ENCODE results near the gene HNF4A.

The HNF4A gene

DNA sequence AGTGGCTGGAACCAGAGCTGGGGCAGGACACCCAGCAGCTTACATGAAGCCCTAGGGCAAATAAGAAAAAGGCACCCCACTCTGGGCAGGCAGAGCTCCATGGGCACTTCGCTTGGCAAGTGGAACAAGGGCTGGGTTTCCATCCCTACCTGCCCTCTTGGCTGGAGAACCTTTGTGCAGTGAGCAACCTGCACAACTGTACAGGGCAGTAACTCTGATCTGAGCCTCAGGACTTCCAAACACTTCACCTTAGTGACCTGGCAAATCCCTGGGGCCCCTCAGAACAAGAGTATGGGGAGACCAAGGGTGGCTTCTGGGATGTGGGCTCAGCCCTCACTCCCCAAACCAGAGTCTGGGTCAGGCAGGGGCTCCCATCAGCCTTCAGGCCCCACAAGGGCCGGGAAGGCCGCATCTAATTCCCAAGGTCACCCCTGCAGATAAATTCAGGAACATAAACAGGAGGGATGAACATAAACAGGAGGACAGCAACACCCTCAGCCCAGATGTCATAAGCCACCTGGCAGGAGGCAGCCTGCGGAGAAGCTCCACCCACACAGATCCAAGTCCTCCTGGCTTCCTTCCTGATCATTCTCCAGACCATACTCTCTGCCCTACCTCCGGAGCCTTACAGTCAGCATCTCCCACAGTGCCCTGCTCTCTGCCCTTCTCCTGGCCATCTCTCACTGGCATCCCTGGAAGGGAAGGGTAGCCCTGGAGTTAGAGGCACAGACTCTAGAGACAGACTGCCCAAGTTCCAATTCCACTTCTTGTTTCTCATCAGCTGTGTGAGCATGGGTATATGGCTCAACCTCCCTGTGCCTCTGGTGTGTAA lies 37.5 kb downstream of the HNF4A start:
- H3K9me3 Mint-ChIP-seq: no peaks in the 10 kb centered on the region
- no peak overlapping the region for H3K27ac Mint-ChIP-seq
- no peak for DNase-seq
- H3K27me3 Mint-ChIP-seq: peaks cover 16% of the 10 kb centered on the region
- peaks cover 5% of the 10 kb centered on the region for H3K4me1 Mint-ChIP-seq (ENCODE audit: low read depth)
- H3K4me3 Mint-ChIP-seq: no peak overlapping the region
- no peaks in the 10 kb centered on the region for H3K36me3 Mint-ChIP-seq (ENCODE audit: low read depth)

DNA sequence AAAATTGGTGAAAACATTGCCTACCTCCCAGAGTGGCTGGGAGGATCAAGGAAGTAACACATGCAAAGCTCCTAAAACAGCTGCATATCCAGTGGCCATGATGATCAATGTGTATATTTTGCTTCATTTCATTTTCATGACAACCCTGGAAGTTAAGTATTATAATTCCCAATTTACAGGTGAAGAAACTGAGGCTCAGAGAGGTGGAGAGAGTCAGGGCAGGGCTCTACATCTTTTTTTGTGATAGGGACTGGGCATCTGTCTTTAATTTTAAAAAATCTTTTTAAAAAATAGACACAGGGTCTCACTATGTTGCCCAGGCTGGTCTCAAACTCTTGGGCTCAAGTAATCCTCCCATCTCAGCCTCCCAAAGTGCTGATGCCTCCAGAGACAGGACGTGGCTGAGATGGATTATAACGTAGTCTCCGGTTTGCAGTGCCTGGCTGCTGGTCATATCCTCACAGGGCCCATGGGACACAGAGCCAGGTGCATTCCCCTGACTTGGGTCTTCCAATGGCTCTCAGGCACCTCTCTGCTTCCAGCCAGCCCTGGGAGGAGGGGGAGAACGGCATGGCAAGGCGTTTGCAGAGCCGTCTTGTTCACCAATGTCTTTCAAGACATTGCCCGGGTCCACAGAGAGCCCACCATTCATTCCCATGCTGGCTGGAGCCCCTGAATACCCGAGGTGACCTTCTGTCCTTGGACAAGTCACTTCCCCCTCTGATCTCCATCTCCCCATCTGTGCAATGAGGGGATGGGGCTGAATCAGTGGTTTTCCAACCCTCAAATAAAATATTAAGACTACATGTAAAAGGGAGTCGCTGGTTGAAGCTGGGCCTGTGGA lies 38.3 kb downstream of the HNF4A start:
- peaks cover 11% of the 10 kb centered on the region for H3K27me3 Mint-ChIP-seq
- no peak overlapping the region for H3K27ac Mint-ChIP-seq
- H3K4me1 Mint-ChIP-seq (ENCODE audit: low read depth): peaks cover under 1% of the 10 kb centered on the region
- H3K36me3 Mint-ChIP-seq (ENCODE audit: low read depth): no peaks in the 10 kb centered on the region
- H3K4me3 Mint-ChIP-seq: no peak overlapping the region
- no peak for DNase-seq
- no peaks in the 10 kb centered on the region for H3K9me3 Mint-ChIP-seq

GRCh38 chr20:44394452-44394701 lies 38.9 kb downstream of the HNF4A start:
- H3K27ac Mint-ChIP-seq: no peak overlapping the region
- no peaks in the 10 kb centered on the region for H3K36me3 Mint-ChIP-seq (ENCODE audit: low read depth)
- no peaks in the 10 kb centered on the region for H3K9me3 Mint-ChIP-seq
- peaks cover 6% of the 10 kb centered on the region for H3K27me3 Mint-ChIP-seq
- H3K4me3 Mint-ChIP-seq: no peak overlapping the region
- H3K4me1 Mint-ChIP-seq (ENCODE audit: low read depth): no peaks in the 10 kb centered on the region
- DNase-seq: no peak

GRCh38 chr20:44394702-44395460 lies 39.4 kb downstream of the HNF4A start:
- H3K4me1 Mint-ChIP-seq (ENCODE audit: low read depth): no peaks in the 10 kb centered on the region
- no peak overlapping the region for H3K27ac Mint-ChIP-seq
- H3K9me3 Mint-ChIP-seq: no peaks in the 10 kb centered on the region
- no peaks in the 10 kb centered on the region for H3K36me3 Mint-ChIP-seq (ENCODE audit: low read depth)
- no peak overlapping the region for H3K4me3 Mint-ChIP-seq
- peaks cover 1% of the 10 kb centered on the region for H3K27me3 Mint-ChIP-seq
- DNase-seq: no peak

DNA sequence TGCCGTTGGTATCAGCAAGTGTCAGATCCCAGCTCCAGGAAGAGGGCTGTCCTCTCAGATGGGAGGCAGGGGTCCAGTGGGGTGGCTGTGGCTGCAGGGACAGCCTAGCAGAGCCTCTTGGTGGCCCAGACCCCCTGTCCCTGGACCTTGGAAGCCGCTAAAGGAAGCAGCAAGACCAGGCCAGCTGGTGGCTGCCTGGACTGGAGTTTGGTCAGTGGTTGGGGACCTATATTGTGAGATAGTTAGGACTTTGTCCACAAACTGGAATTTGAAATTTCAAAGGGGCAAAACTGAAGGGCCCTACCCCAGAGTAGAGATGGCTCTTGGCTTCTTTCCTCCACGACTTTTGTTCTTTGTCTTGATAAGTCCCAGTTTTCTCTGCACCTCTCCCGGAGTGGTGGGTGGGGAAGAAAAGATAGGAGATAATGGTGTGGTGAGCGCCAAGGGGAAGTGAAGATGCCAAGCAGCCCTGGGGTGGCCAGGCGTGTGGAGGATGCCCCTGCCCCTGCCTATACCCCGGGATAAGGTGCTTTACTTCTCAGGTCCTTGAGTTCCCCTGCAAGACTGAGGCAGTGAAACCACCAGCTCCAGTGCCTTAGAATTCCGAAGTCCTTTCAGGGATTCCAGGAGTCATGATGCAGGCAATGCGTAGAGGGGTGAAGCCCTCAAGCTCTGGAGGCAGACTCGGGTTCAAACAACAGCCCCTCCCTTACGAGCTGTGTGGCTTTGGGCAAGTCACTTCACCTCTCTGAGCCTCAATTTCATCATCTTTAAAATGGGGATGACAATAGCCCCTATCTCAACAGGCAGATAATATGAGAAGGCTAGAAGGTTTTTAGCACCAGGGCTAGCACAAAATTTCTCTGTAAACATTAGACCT lies 40.2 kb downstream of the HNF4A start:
- no peaks in the 10 kb centered on the region for H3K27me3 Mint-ChIP-seq
- DNase-seq: no peak
- H3K9me3 Mint-ChIP-seq: no peaks in the 10 kb centered on the region
- H3K4me3 Mint-ChIP-seq: no peak overlapping the region
- no peaks in the 10 kb centered on the region for H3K4me1 Mint-ChIP-seq (ENCODE audit: low read depth)
- H3K27ac Mint-ChIP-seq: no peak overlapping the region
- H3K36me3 Mint-ChIP-seq (ENCODE audit: low read depth): no peaks in the 10 kb centered on the region

GRCh38 chr20:44396369-44397130 lies 41.1 kb downstream of the HNF4A start:
- Mint-ChIP-seq H3K4me1 (ENCODE audit: low read depth) (no peaks in the 10 kb centered on the region), H3K27ac (no peak overlapping the region), H3K36me3 (ENCODE audit: low read depth) (no peaks in the 10 kb centered on the region), H3K9me3 (no peaks in the 10 kb centered on the region), H3K4me3 (no peak overlapping the region), H3K27me3 (no peaks in the 10 kb centered on the region)
- DNase-seq: no peak

- H3K27me3 Mint-ChIP-seq: peaks cover 5% of the 10 kb centered on the region
- H3K36me3 Mint-ChIP-seq (ENCODE audit: low read depth): no peaks in the 10 kb centered on the region
- H3K9me3 Mint-ChIP-seq: no peaks in the 10 kb centered on the region
- no peak overlapping the region for H3K27ac Mint-ChIP-seq
- DNase-seq: no peak
- no peak overlapping the region for H3K4me3 Mint-ChIP-seq
- H3K4me1 Mint-ChIP-seq (ENCODE audit: low read depth): no peaks in the 10 kb centered on the region
Observed at GRCh38 chr20:44398335-44398734, 42.8 kb downstream of the HNF4A start.

GRCh38 chr20:44399446-44399845 lies 43.9 kb downstream of the HNF4A start:
- H3K9me3 Mint-ChIP-seq: peaks cover under 1% of the 10 kb centered on the region
- H3K27ac Mint-ChIP-seq: no peak overlapping the region
- H3K4me3 Mint-ChIP-seq: no peak overlapping the region
- H3K27me3 Mint-ChIP-seq: peaks cover 5% of the 10 kb centered on the region
- no peaks in the 10 kb centered on the region for H3K4me1 Mint-ChIP-seq (ENCODE audit: low read depth)
- H3K36me3 Mint-ChIP-seq (ENCODE audit: low read depth): no peaks in the 10 kb centered on the region
- DNase-seq: no peak

- peaks cover 2% of the 10 kb centered on the region for H3K9me3 Mint-ChIP-seq
- no peaks in the 10 kb centered on the region for H3K36me3 Mint-ChIP-seq (ENCODE audit: low read depth)
- DNase-seq: no peak
- no peak overlapping the region for H3K4me3 Mint-ChIP-seq
- H3K27me3 Mint-ChIP-seq: peaks cover 5% of the 10 kb centered on the region
- no peaks in the 10 kb centered on the region for H3K4me1 Mint-ChIP-seq (ENCODE audit: low read depth)
- no peak overlapping the region for H3K27ac Mint-ChIP-seq
Observed at GRCh38 chr20:44400671-44400969, 45.1 kb downstream of the HNF4A start.

- H3K9me3 Mint-ChIP-seq: peaks cover 2% of the 10 kb centered on the region
- no peak overlapping the region for H3K4me3 Mint-ChIP-seq
- DNase-seq: no peak
Observed at GRCh38 chr20:44400970-44401769, 45.7 kb downstream of the HNF4A start.

GRCh38 chr20:44401770-44402390 lies 46.4 kb downstream of the HNF4A start:
- Mint-ChIP-seq H3K36me3 (ENCODE audit: low read depth) (no peaks in the 10 kb centered on the region), H3K4me3 (no peak overlapping the region), H3K27me3 (peaks cover 5% of the 10 kb centered on the region), H3K27ac (no peak overlapping the region), H3K9me3 (peaks cover 2% of the 10 kb centered on the region), H3K4me1 (ENCODE audit: low read depth) (no peaks in the 10 kb centered on the region)
- DNase-seq: no peak

More at GRCh38 chr20:44400970-44401769, 45.7 kb downstream of the HNF4A start:
- H3K36me3 Mint-ChIP-seq (ENCODE audit: low read depth): no peaks in the 10 kb centered on the region
- no peak overlapping the region for H3K27ac Mint-ChIP-seq
- no peaks in the 10 kb centered on the region for H3K4me1 Mint-ChIP-seq (ENCODE audit: low read depth)
- H3K27me3 Mint-ChIP-seq: peaks cover 5% of the 10 kb centered on the region

DNA sequence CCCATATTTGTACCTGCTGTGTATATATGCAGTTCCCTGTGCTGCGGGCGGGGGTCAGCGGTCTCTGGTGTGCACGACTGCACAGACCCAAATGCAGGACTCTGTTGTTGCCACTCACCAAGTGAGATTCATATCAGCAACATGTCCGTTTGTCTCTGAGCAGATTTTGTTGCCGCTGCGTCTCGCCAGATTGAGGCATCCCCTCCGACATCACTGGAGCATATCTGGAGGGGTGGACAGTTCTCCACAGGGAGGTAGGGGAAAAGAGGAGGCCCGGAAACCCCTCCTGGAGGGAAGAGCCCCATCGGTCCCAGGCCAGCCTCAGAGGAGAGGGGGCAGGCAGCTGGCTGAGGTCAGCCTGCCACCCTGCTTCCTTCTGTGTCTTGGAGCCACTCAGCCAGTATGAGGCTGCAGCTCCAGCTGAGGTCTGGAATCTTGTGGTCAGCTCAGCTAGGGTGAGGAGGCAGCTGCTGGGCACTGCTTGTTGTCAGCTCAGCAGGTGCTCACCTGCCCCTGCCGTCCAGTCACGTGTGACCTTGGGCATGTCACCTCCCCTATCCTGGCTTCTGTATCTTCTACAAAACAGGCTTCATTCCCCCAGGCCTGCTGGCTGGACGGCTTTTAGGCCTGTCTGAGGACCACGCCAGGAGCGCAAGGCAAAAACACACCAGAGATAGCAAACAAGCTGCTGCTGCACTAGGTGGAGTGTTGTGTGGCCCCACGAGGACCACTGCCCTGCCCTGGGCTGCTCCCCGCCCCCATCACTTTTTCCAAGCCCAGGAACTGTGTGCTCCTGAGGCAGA lies 47.1 kb downstream of the HNF4A start:
- Mint-ChIP-seq H3K27me3 (peaks cover 5% of the 10 kb centered on the region), H3K4me3 (no peak overlapping the region), H3K4me1 (ENCODE audit: low read depth) (no peaks in the 10 kb centered on the region), H3K36me3 (ENCODE audit: low read depth) (no peaks in the 10 kb centered on the region), H3K9me3 (peaks cover 2% of the 10 kb centered on the region), H3K27ac (no peak overlapping the region)
- no peak for DNase-seq
